Jurkat, Clone E6-1 (cell line): Measurements from ENCODE around the gene RNU6-1.

Source experiments
- DNase-seq: peaks from one replicate; pipeline ENCODE4 v3.0.0-alpha.2; 2011; ENCODE audit warnings: low read depth, low spot score
- H3K4me3 ChIP-seq: 2 replicates; pipeline ENCODE4 v1.5.1; 2011; ENCODE audit warnings: mild to moderate bottlenecking, low read length, control low read depth, moderate library complexity

RNU6-1 gene

GRCh38 chr15:67824197-67824968 lies 15.5 kb downstream of the RNU6-1 start:
- no peak overlapping the region; the same call in 1 of the 2 replicates for H3K4me3 ChIP-seq

GRCh38 chr15:67823314-67824196 lies 16.3 kb downstream of the RNU6-1 start:
- H3K4me3 ChIP-seq: peak overlapping the region; percentile 35
- no peak for DNase-seq

More at GRCh38 chr15:67824197-67824968, 15.5 kb downstream of the RNU6-1 start:
- no peak for DNase-seq

GRCh38 chr15:67822537-67823313 lies 17.1 kb downstream of the RNU6-1 start:
- H3K4me3 ChIP-seq: no peak overlapping the region
- DNase-seq: no peak

- DNase-seq: no peak
- no peak overlapping the region for H3K4me3 ChIP-seq
Measured at GRCh38 chr15:67821784-67822440, 17.9 kb downstream of the RNU6-1 start.

GRCh38 chr15:67820992-67821783 lies 18.7 kb downstream of the RNU6-1 start:
- H3K4me3 ChIP-seq: no peak overlapping the region

GRCh38 chr15:67820122-67820991 lies 19.5 kb downstream of the RNU6-1 start:
- H3K4me3 ChIP-seq: no peak overlapping the region

More at GRCh38 chr15:67820992-67821783, 18.7 kb downstream of the RNU6-1 start:
- no peak for DNase-seq

GRCh38 chr15:67819636-67820035 lies 20.2 kb downstream of the RNU6-1 start:
- no peak overlapping the region for H3K4me3 ChIP-seq
- no peak for DNase-seq

More at GRCh38 chr15:67820122-67820991, 19.5 kb downstream of the RNU6-1 start:
- DNase-seq: no peak

GRCh38 chr15:67818464-67818863 lies 21.4 kb downstream of the RNU6-1 start:
- no peak for DNase-seq
- H3K4me3 ChIP-seq: no peak overlapping the region

GRCh38 chr15:67816668-67817067 lies 23.2 kb downstream of the RNU6-1 start:
- DNase-seq: no peak
- H3K4me3 ChIP-seq: no peak overlapping the region

- no peak for DNase-seq
Measured at GRCh38 chr15:67815036-67815592, 24.7 kb downstream of the RNU6-1 start.

GRCh38 chr15:67813104-67813634 lies 26.7 kb downstream of the RNU6-1 start:
- no peak overlapping the region for H3K4me3 ChIP-seq
- DNase-seq: no peak

More at GRCh38 chr15:67815036-67815592, 24.7 kb downstream of the RNU6-1 start:
- H3K4me3 ChIP-seq: no peak overlapping the region

GRCh38 chr15:67812241-67812644 lies 27.6 kb downstream of the RNU6-1 start:
- DNase-seq: no peak
- H3K4me3 ChIP-seq: no peak overlapping the region

GRCh38 chr15:67809866-67810265 lies 30.0 kb downstream of the RNU6-1 start:
- H3K4me3 ChIP-seq: no peak overlapping the region
- no peak for DNase-seq

GRCh38 chr15:67809441-67809840 lies 30.4 kb downstream of the RNU6-1 start:
- no peak for DNase-seq
- H3K4me3 ChIP-seq: no peak overlapping the region

- no peak for DNase-seq
- no peak overlapping the region for H3K4me3 ChIP-seq
Measured at GRCh38 chr15:67808821-67809220, 31.0 kb downstream of the RNU6-1 start.

- no peak for DNase-seq
- no peak overlapping the region for H3K4me3 ChIP-seq
Measured at GRCh38 chr15:67807836-67808235, 32.0 kb downstream of the RNU6-1 start.

- DNase-seq: no peak
Measured at GRCh38 chr15:67807141-67807540, 32.7 kb downstream of the RNU6-1 start.

More at GRCh38 chr15:67807141-67807540, 32.7 kb downstream of the RNU6-1 start:
- no peak overlapping the region for H3K4me3 ChIP-seq
